HepG2 (cell line): ENCODE measurements around the gene ITCH. TPM values are rescaled to one million over a fixed set of nuclear protein-coding genes. Genes with fewer than 3 reads are reported as not detected.

Source experiments
- ARNTL ChIP-seq: sonication (generic); formaldehyde crosslinking; IDR thresholded peaks from 2 replicates; pipeline ENCODE4 v1.4.0; 2020; ENCODE audit warnings: mild to moderate bottlenecking, missing genetic modification reagents
- CCAR2 ChIP-seq: fragments of 200-400 bp; formaldehyde crosslinking; optimal IDR thresholded peaks from 2 replicates; pipeline ENCODE3; 2018; ENCODE audit warnings: low read depth, mild to moderate bottlenecking, low read length, moderate library complexity
- CEBPG ChIP-seq: IDR thresholded peaks from 2 replicates; pipeline ENCODE4 v1.6.1; 2016
- CREB1 ChIP-seq, 2 experiments: fragments of 450-650 bp in 1 of 2; IDR thresholded peaks; 2 replicates each; pipeline ENCODE4 v1.6.1; 2016 to 2017; ENCODE audit warnings: control low read depth in 1 of 2, mild to moderate bottlenecking in 1 of 2, missing compliant biosample characterization in 1 of 2, missing genetic modification characterization in 1 of 2
- EHMT2 ChIP-seq: fragments of 200-600 bp; sonication (generic); IDR thresholded peaks from 2 replicates; pipeline ENCODE4 v1.7.0; 2017; ENCODE audit warnings: antibody characterized with exemption, low read depth, low read length, borderline replicate concordance
- GATAD2A ChIP-seq: IDR thresholded peaks from 2 replicates; pipeline ENCODE4 v1.6.1; 2016
- HOMEZ ChIP-seq: IDR thresholded peaks from 2 replicates; pipeline ENCODE4 v1.6.1; 2016; ENCODE audit warnings: low read depth
- KAT8 ChIP-seq: IDR thresholded peaks from 2 replicates; pipeline ENCODE4 v1.6.1; 2016; ENCODE audit warnings: missing genetic modification reagents, missing compliant biosample characterization
- KLF9 ChIP-seq: IDR thresholded peaks from 2 replicates; pipeline ENCODE4 v1.6.1; 2016; ENCODE audit warnings: low read depth
- MEIS2 ChIP-seq: sonication (generic); formaldehyde crosslinking; IDR thresholded peaks from 2 replicates; pipeline ENCODE4 v1.9.0; 2021; ENCODE audit warnings: mild to moderate bottlenecking, missing genetic modification reagents
- NR2F6 ChIP-seq, 2 experiments: IDR thresholded peaks; 2 replicates each; pipeline ENCODE4 v1.6.1; 2016; ENCODE audit warnings: antibody characterized with exemption in 1 of 2, mild to moderate bottlenecking in 1 of 2
- POLR2A ChIP-seq, 2 experiments: IDR thresholded peaks; 2 replicates each; pipeline ENCODE4 v1.6.1; 2011; ENCODE audit warnings: low read depth in 2 of 2, low read length in 2 of 2, mild to moderate bottlenecking in 1 of 2, moderate library complexity in 1 of 2; ENCODE audit not compliant: insufficient read depth in 1 of 2
- RARG ChIP-seq: sonication (generic); formaldehyde crosslinking; IDR thresholded peaks from 2 replicates; pipeline ENCODE4 v1.4.0; 2020; ENCODE audit warnings: low read depth, mild to moderate bottlenecking, missing genetic modification reagents
- RBAK ChIP-seq: sonication (generic); formaldehyde crosslinking; IDR thresholded peaks from 2 replicates; pipeline ENCODE4 v1.5.1; 2020; ENCODE audit warnings: mild to moderate bottlenecking, missing genetic modification reagents
- RXRB ChIP-seq: IDR thresholded peaks from 2 replicates; pipeline ENCODE4 v1.6.1; 2016; ENCODE audit warnings: borderline replicate concordance, missing genetic modification reagents, missing compliant biosample characterization
- SATB2 ChIP-seq: sonication (generic); formaldehyde crosslinking; IDR thresholded peaks from 2 replicates; pipeline ENCODE4 v1.5.0; 2020; ENCODE audit warnings: missing genetic modification reagents
- SP1 ChIP-seq, 2 experiments: fragments of 450-650 bp in 1 of 2; sonication (generic) in 1 of 2; formaldehyde crosslinking in 1 of 2; IDR thresholded peaks; 2 replicates each; pipeline versions ENCODE4 v1.4.0 to v1.6.1; 2016 to 2020; ENCODE audit warnings: missing genetic modification reagents in 1 of 2
- TOPORS ChIP-seq: sonication (generic); formaldehyde crosslinking; IDR thresholded peaks from 2 replicates; pipeline ENCODE4 v1.8.0; 2023; ENCODE audit warnings: mild to moderate bottlenecking, missing genetic modification reagents
- TP53 ChIP-seq: sonication (generic); formaldehyde crosslinking; conservative IDR thresholded peaks from 2 replicates; pipeline ENCODE4 v1.4.0; 2020; ENCODE audit warnings: missing genetic modification reagents
- WIZ ChIP-seq: sonication (generic); formaldehyde crosslinking; IDR thresholded peaks from 2 replicates; pipeline ENCODE4 v1.5.1; 2020; ENCODE audit warnings: mild to moderate bottlenecking, missing genetic modification reagents
- ZBTB20 ChIP-seq: sonication (generic); formaldehyde crosslinking; IDR thresholded peaks from 2 replicates; pipeline ENCODE4 v1.8.1; 2023; ENCODE audit warnings: missing genetic modification reagents, low read depth, mild to moderate bottlenecking, borderline replicate concordance
- ZBTB21 ChIP-seq: sonication (generic); formaldehyde crosslinking; IDR thresholded peaks from 2 replicates; pipeline ENCODE4 v1.4.0; 2020; ENCODE audit warnings: missing genetic modification reagents
- ZFP36L2 ChIP-seq: sonication (generic); formaldehyde crosslinking; IDR thresholded peaks from 2 replicates; pipeline ENCODE4 v1.4.0; 2020; ENCODE audit warnings: missing genetic modification reagents
- ZNF225 ChIP-seq: sonication (generic); formaldehyde crosslinking; IDR thresholded peaks from 2 replicates; pipeline ENCODE4 v1.4.0; 2020; ENCODE audit warnings: mild to moderate bottlenecking, missing genetic modification reagents
- ZNF230 ChIP-seq: sonication (generic); formaldehyde crosslinking; IDR thresholded peaks from 2 replicates; pipeline ENCODE4 v1.4.0; 2020; ENCODE audit warnings: mild to moderate bottlenecking, missing genetic modification reagents
- ZNF331 ChIP-seq: sonication (generic); formaldehyde crosslinking; IDR thresholded peaks from 2 replicates; pipeline ENCODE4 v1.4.0; 2020; ENCODE audit warnings: missing genetic modification reagents
- ZNF546 ChIP-seq: sonication (generic); formaldehyde crosslinking; conservative IDR thresholded peaks from 2 replicates; pipeline ENCODE4 v1.8.1; 2023; ENCODE audit warnings: mild to moderate bottlenecking, missing genetic modification reagents
- ZNF703 ChIP-seq: sonication (generic); formaldehyde crosslinking; IDR thresholded peaks from 2 replicates; pipeline ENCODE4 v1.5.1; 2020; ENCODE audit warnings: missing genetic modification reagents, mild to moderate bottlenecking, moderate library complexity, borderline replicate concordance
- ZNF781 ChIP-seq: sonication (generic); formaldehyde crosslinking; IDR thresholded peaks from 2 replicates; pipeline ENCODE4 v1.5.1; 2020; ENCODE audit warnings: borderline replicate concordance, mild to moderate bottlenecking, missing genetic modification reagents; ENCODE audit errors: not compliant biosample characterization
- polyA plus RNA-seq, 8 experiments: library from polyadenylated mRNA; depleted of rRNA in 3 of 8; stranded (reverse) in 7 of 8; unstranded in 1 of 8; fragments of >200 nt; fragmentation: Illumina TruSeq in 4 of 8; extraction: Trizol in 4 of 8; gene quantifications; 2 replicates each; pipeline versions ENCODE4 v1.2.1 to v1.2.3, GENCODE V29; 2011 to 2016; ENCODE audit warnings: low read depth in 4 of 8, missing spikeins in 1 of 8, mixed read lengths in 1 of 8; ENCODE audit not compliant: insufficient read depth in 1 of 8
- total RNA-seq, 5 experiments: library from RNA; depleted of rRNA; stranded (reverse); fragments of >200 nt; fragmentation: Illumina TruSeq; extraction: Trizol; gene quantifications; 2 replicates each; pipeline ENCODE4 v1.2.3, GENCODE V29; 2016; ENCODE audit warnings: low read depth in 1 of 5
- TF ChIP-seq, protein P1 (sequence below): sonication (generic); formaldehyde crosslinking; IDR thresholded peaks from 2 replicates; pipeline ENCODE4 v1.4.0; 2020; ENCODE audit warnings: mild to moderate bottlenecking, missing genetic modification reagents

The ITCH gene
- total and polyA plus RNA-seq, 2 of the 13 experiments (the other 11 are each of a cell fraction or from before 2014, with no cell fraction given) = 20.5 to 112 TPM

- TF ChIP-seq HOMEZ (no peak), SATB2 (CRISPR knock-in tag) (no peak), ZNF225 (CRISPR knock-in tag) (0 out of 2 replicates have a peak, but pooled peaks have one; percentile 54), RBAK (CRISPR knock-in tag) (peak; percentile 70; the same call in 1 of the 2 replicates), CCAR2 (no peak), NR2F6 (IDR thresholded peaks at IDR 0.05) (no peak), NR2F6 (CRISPR knock-in tag; IDR thresholded peaks at IDR 0.05) (peak; percentile 52; the same call in 1 of the 2 replicates), POLR2A (IDR thresholded peaks at IDR 0.05; ENCODE audit: insufficient read depth in 1 of 2, low read depth in 2 of 2, low read length in 2 of 2) (no peak), TOPORS (CRISPR knock-in tag) (peak; percentile 28; the same call in 1 of the 2 replicates), KAT8 (peak; percentile 58; the same call in 1 of the 2 replicates), ZBTB20 (CRISPR knock-in tag) (peak; percentile 63; the same call in 1 of the 2 replicates), TP53 (CRISPR knock-in tag) (no peak), GATAD2A (CRISPR knock-in tag) (peak; percentile 74), MEIS2 (CRISPR knock-in tag) (no peak; the same call in 1 of the 2 replicates), KLF9 (no peak), ZNF546 (CRISPR knock-in tag) (no peak), RARG (CRISPR knock-in tag) (no peak), ZNF703 (CRISPR knock-in tag) (no peak), ZNF331 (CRISPR knock-in tag) (no peak; the same call in 1 of the 2 replicates), ZNF781 (CRISPR knock-in tag) (peak; percentile 41), WIZ (CRISPR knock-in tag) (no peak), ZBTB21 (CRISPR knock-in tag) (peak; percentile 40; the same call in 1 of the 2 replicates), CEBPG (CRISPR knock-in tag) (no peak), SP1 (IDR thresholded peaks at IDR 0.05) (no peak), SP1 (CRISPR knock-in tag; IDR thresholded peaks at IDR 0.05) (no peak), ZFP36L2 (CRISPR knock-in tag) (no peak), ZNF230 (CRISPR knock-in tag) (no peak), RXRB (CRISPR knock-in tag) (peak; percentile 67), EHMT2 (no peak), ARNTL (CRISPR knock-in tag) (no peak), CREB1 (IDR thresholded peaks at IDR 0.05) (no peak), CREB1 (CRISPR knock-in tag; IDR thresholded peaks at IDR 0.05) (no peak)
- TF ChIP-seq, protein P1, sequence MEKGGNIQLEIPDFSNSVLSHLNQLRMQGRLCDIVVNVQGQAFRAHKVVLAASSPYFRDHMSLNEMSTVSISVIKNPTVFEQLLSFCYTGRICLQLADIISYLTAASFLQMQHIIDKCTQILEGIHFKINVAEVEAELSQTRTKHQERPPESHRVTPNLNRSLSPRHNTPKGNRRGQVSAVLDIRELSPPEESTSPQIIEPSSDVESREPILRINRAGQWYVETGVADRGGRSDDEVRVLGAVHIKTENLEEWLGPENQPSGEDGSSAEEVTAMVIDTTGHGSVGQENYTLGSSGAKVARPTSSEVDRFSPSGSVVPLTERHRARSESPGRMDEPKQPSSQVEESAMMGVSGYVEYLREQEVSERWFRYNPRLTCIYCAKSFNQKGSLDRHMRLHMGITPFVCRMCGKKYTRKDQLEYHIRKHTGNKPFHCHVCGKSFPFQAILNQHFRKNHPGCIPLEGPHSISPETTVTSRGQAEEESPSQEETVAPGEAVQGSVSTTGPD (CRISPR knock-in tag) = 0 out of 2 replicates have a peak, but pooled peaks have one; percentile 25
Observed at GRCh38 chr20:34522969-34523871, 160.1 kb downstream of the ITCH start (continued).
